HFFc6 (cell line): ENCODE measurements around the gene PDCD1. TPM values are rescaled to one million over a fixed set of nuclear protein-coding genes. Genes with fewer than 3 reads are reported as not detected.

ENCODE experiments used
- DNase-seq: peaks from one replicate; pipeline ENCODE4 v3.0.0-alpha.2; 2018
- H3K27ac Mint-ChIP-seq: 2 replicates; pipeline ENCODE4 v1.8.0; 2020; ENCODE audit warnings: mild to moderate bottlenecking, mixed read lengths
- H3K27me3 Mint-ChIP-seq: 2 replicates; pipeline ENCODE4 v1.8.0; 2021; ENCODE audit warnings: mild to moderate bottlenecking, moderate library complexity, mixed read lengths; ENCODE audit not compliant: insufficient read depth
- H3K36me3 Mint-ChIP-seq: 2 replicates; pipeline ENCODE4 v1.8.0; 2021; ENCODE audit warnings: low read depth, mixed read lengths
- H3K4me1 Mint-ChIP-seq: 2 replicates; pipeline ENCODE4 v1.8.0; 2020; ENCODE audit warnings: low read depth, mixed read lengths
- H3K4me3 Mint-ChIP-seq: 2 replicates; pipeline ENCODE4 v1.8.0; 2020; ENCODE audit warnings: mild to moderate bottlenecking, moderate library complexity, mixed read lengths
- H3K9me3 Mint-ChIP-seq: 2 replicates; pipeline ENCODE4 v1.8.0; 2020; ENCODE audit warnings: mild to moderate bottlenecking, mixed read lengths
- CTCF ChIP-seq: fragments of 200-600 bp; sonication (generic); IDR thresholded peaks from 2 replicates; pipeline ENCODE4 v1.5.0; 2021; ENCODE audit warnings: antibody characterized with exemption, mild to moderate bottlenecking
- total RNA-seq, 6 experiments: library from RNA; stranded (reverse); fragmentation: NEBNext Ultra II Directional; extraction: Animal tissue kit (Norgen Biotek cat#: 25700); gene quantifications; 2 replicates in 1 of 6; 3 replicates in 5 of 6; pipeline ENCODE4 v1.2.3, GENCODE V29; 2021

PDCD1 gene
- total RNA-seq, 6 experiments from 2014 or later = not detected

DNA sequence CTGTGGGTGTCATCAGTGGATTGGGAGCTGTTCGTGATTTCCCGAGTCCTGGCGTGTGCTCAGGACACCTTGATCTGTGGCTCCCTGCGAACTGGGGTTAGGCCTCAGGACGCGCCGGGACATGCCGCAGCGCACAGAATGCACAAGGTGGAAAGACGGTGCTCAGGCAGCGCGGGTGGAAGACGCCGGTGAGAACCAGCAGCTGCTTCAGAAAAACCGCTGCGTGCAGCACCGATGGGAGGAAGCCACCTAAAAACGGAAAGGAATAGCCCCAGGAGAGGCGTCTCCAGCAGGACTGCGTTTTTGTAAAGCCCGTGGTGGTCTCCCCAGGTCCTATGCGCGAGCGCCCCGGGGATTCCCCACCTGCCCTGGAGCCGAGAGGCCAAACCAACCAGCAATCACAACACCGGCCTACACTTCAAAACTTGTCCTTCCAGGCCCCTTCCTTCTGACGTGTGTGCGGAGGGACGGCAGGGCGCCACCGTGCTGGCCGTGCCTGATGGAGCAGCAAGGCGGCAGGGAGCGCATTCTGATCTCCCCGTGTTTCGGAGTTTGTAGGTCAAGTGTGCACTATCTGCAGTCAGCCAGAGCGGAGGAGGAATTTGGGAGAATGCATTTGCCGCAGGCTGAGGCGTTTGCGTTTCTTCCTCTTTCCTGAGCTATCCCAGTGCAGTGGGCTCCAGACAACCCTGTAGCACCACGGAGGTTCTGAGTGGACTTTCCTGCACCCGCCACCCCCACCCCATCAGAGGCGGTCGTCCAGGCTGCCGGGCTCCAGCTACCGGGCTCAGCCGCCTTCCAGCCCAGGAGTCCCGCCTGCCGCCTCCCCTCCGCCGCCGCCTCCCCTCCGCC, 43.0 kb upstream of the PDCD1 start:
- Mint-ChIP-seq H3K4me3 (no peak overlapping the region), H3K36me3 (peaks cover 5% of the 10 kb centered on the region), H3K4me1 (no peaks in the 10 kb centered on the region), H3K27me3 (peaks cover 3% of the 10 kb centered on the region; the same call in 1 of the 2 replicates), H3K27ac (no peak overlapping the region), H3K9me3 (peaks cover 9% of the 10 kb centered on the region; the same call in 1 of the 2 replicates)
- DNase-seq = no peak
- no peak for TF ChIP-seq CTCF

- H3K9me3 Mint-ChIP-seq = peaks cover 9% of the 10 kb centered on the region; the same call in 1 of the 2 replicates
- no peaks in the 10 kb centered on the region for H3K4me1 Mint-ChIP-seq
- peaks cover 3% of the 10 kb centered on the region; the same call in 1 of the 2 replicates for H3K27me3 Mint-ChIP-seq
- TF ChIP-seq CTCF = no peak
- H3K36me3 Mint-ChIP-seq = peaks cover 5% of the 10 kb centered on the region
- no peak overlapping the region for H3K4me3 Mint-ChIP-seq
- DNase-seq = no peak
- H3K27ac Mint-ChIP-seq = no peak overlapping the region
Observed at GRCh38 chr2:241901018-241901380, 42.3 kb upstream of the PDCD1 start.

GRCh38 chr2:241900251-241901017, 41.7 kb upstream of the PDCD1 start:
- TF ChIP-seq CTCF = no peak
- no peak for DNase-seq
- no peak overlapping the region for H3K27ac Mint-ChIP-seq
- H3K4me3 Mint-ChIP-seq = no peak overlapping the region
- H3K4me1 Mint-ChIP-seq = no peaks in the 10 kb centered on the region
- peaks cover 3% of the 10 kb centered on the region; the same call in 1 of the 2 replicates for H3K27me3 Mint-ChIP-seq
- H3K9me3 Mint-ChIP-seq = peaks cover 9% of the 10 kb centered on the region; the same call in 1 of the 2 replicates
- H3K36me3 Mint-ChIP-seq = peaks cover 5% of the 10 kb centered on the region

DNA sequence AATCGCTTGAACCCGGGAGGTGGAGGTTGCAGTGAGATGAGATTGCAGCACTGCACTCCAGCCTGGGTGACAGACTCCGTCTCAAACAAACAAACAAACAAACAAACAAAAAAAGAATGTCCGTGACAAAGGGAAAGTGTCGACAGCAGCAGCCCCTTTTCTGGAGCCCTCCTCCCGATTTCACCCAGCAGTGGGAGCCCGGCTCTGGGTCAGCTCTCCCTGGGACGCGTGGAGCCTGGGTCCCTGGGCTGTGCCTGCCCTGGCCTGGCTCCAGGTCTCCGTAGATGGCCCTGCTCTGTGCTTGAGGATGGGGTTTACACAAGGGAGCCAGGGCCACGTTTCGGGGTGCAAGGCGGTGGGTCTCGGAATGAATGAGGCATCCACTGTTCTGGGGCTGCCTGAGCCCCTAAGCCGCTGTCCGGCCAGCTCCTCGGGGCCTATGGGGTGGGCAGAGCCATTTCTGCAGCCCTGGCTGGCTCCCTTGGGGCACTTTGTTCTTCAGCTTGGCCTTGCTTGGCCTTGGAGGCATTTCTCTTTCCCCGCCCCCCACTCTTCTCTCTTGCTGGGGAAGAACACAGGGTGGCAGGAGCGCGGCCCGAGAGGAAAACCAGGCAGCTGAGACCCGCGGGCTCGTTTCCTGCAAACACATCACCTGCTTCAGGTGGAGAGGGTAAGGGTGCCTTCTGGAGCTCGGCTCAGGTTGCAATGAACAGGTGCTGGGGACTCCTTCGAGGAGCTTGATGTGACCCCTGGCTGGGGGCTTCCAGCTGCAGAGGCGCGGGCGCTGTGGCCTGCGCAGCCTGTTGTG, 40.0 kb upstream of the PDCD1 start:
- Mint-ChIP-seq H3K36me3 (peaks cover 5% of the 10 kb centered on the region), H3K9me3 (peaks cover 9% of the 10 kb centered on the region; the same call in 1 of the 2 replicates), H3K4me3 (no peak overlapping the region), H3K27me3 (peaks cover 3% of the 10 kb centered on the region; the same call in 1 of the 2 replicates), H3K27ac (no peak overlapping the region), H3K4me1 (no peaks in the 10 kb centered on the region)
- DNase-seq = no peak
- no peak for TF ChIP-seq CTCF

DNA sequence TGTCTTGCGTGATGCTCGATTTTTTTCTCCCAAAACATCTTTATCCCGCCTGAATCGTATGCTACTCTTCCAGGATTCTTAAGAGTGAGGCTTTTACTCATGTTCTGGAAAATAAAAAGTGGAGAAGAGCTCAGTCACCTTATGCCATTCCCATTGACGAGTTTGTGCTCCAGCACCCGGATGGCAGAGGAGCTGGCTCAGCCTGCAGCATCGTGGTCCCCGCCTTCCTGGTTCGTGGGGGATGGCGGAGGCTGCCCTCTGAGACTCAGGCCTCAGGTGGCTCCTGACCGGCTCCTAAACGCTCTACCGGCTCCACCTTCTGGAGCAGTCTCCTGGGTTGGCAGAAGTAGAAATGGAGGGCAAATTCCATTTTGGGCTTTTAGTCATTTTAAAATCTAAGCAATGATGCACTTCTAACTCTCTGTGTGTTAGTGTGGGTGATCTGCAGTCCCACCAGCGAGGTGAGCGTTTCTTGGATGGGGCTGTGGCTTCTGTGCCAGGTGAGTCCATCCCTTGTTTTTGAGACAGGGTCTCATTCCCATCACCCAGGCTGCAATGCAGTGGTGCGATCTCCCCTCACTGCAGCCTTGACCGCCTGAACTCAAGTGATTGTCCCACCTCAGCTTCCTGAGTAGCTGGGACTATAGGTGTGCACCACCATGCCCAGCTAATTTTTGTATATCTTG, 38.7 kb upstream of the PDCD1 start:
- Mint-ChIP-seq H3K36me3 (peaks cover 5% of the 10 kb centered on the region), H3K4me3 (no peak overlapping the region), H3K27ac (no peak overlapping the region), H3K27me3 (peaks cover 3% of the 10 kb centered on the region; the same call in 1 of the 2 replicates), H3K4me1 (peaks cover 5% of the 10 kb centered on the region), H3K9me3 (peaks cover 9% of the 10 kb centered on the region; the same call in 1 of the 2 replicates)
- no peak for TF ChIP-seq CTCF
- no peak for DNase-seq
